Mesothelial cell of epicardium (in vitro differentiated cells): ENCODE data around the gene KIF4B. TPM values are rescaled to one million over a fixed set of nuclear protein-coding genes. Genes with fewer than 3 reads are reported as not detected.
"Not testable (repeated sequence)": the region's sequence is repeated elsewhere in the genome, so short reads cannot be mapped to it uniquely, and the experiment has no call there.

ENCODE experiments used
- DNase-seq, 2 experiments: peaks; one replicate each; pipeline ENCODE4 v3.0.0; 2021; ENCODE audit warnings: low spot score in 2 of 2; ENCODE audit not compliant: unreplicated experiment in 2 of 2
- H3K27ac Mint-ChIP-seq: 2 replicates; pipeline ENCODE4 v1.8.0; 2021; ENCODE audit warnings: mixed read lengths
- H3K27me3 Mint-ChIP-seq: 2 replicates; pipeline ENCODE4 v1.8.0; 2021; ENCODE audit warnings: low read depth, mixed read lengths
- H3K36me3 Mint-ChIP-seq: 2 replicates; pipeline ENCODE4 v1.8.0; 2021; ENCODE audit warnings: mixed read lengths
- H3K4me1 Mint-ChIP-seq: 2 replicates; pipeline ENCODE4 v1.8.0; 2021; ENCODE audit warnings: mixed read lengths
- H3K4me3 Mint-ChIP-seq: 2 replicates; pipeline ENCODE4 v1.8.0; 2021; ENCODE audit warnings: mild to moderate bottlenecking, moderate library complexity, mixed read lengths
- H3K9me3 Mint-ChIP-seq: 2 replicates; pipeline ENCODE4 v1.8.0; 2021; ENCODE audit warnings: mixed read lengths
- CTCF ChIP-seq: fragments of 200-600 bp; sonication (generic); IDR thresholded peaks from one replicate; pipeline ENCODE4 v1.5.0; 2021; ENCODE audit warnings: antibody characterized with exemption; ENCODE audit not compliant: unreplicated experiment
- total RNA-seq: library from RNA; stranded (reverse); gene quantifications from 3 replicates; pipeline ENCODE4 v1.2.1, GENCODE V29; 2021

Gene KIF4B
- total RNA-seq, 1 donor from 2014 or later = not detected

DNA sequence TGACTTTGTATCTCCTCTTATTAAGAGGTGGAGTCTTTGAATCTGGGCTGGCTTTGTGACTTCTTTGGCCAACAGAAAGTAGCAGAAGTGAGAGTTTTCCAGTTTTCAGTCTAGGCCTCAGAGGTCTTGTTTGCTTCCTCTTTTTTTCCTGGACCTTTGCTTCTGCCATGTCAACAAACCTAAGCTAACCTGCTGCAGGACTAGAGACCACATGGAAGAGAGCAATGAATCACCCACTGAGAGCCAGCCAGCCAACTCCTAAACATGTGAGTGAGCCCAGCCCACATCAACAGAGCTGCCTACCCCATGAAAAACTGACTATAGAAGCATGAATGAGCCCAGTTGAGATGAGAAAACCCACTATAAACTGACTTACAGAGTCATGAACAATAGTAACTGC lies 42.8 kb upstream of the KIF4B start:
- DNase-seq = no peak
- Mint-ChIP-seq H3K27me3 (no peaks in the 10 kb centered on the region), H3K9me3 (peaks cover 2% of the 10 kb centered on the region), H3K4me1 (no peaks in the 10 kb centered on the region), H3K36me3 (peaks cover 11% of the 10 kb centered on the region), H3K27ac (no peak overlapping the region), H3K4me3 (no peak overlapping the region)
- no peak for TF ChIP-seq CTCF

- DNase-seq = no peak
- H3K9me3 Mint-ChIP-seq = peaks cover 3% of the 10 kb centered on the region
- H3K4me1 Mint-ChIP-seq = no peaks in the 10 kb centered on the region
- peaks cover 13% of the 10 kb centered on the region for H3K36me3 Mint-ChIP-seq
- no peak overlapping the region for H3K27ac Mint-ChIP-seq
- TF ChIP-seq CTCF = no peak
- no peak overlapping the region for H3K4me3 Mint-ChIP-seq
- H3K27me3 Mint-ChIP-seq = no peaks in the 10 kb centered on the region
Observed at GRCh38 chr5:154971501-154971900, 42.1 kb upstream of the KIF4B start.

GRCh38 chr5:154972476-154973080 lies 41.0 kb upstream of the KIF4B start:
- Mint-ChIP-seq H3K4me3 (no peak overlapping the region), H3K27me3 (no peaks in the 10 kb centered on the region), H3K9me3 (peaks cover 3% of the 10 kb centered on the region), H3K36me3 (peaks cover 11% of the 10 kb centered on the region), H3K27ac (no peak overlapping the region), H3K4me1 (no peaks in the 10 kb centered on the region)
- peak; percentile 59 for TF ChIP-seq CTCF
- DNase-seq = peak in 1 of 2 experiments; percentile 44

GRCh38 chr5:154976082-154976481 lies 37.5 kb upstream of the KIF4B start:
- H3K4me1 Mint-ChIP-seq, H3K9me3 Mint-ChIP-seq, DNase-seq, H3K4me3 Mint-ChIP-seq, H3K27me3 Mint-ChIP-seq, H3K27ac Mint-ChIP-seq, H3K36me3 Mint-ChIP-seq: not testable (repeated sequence)

DNA sequence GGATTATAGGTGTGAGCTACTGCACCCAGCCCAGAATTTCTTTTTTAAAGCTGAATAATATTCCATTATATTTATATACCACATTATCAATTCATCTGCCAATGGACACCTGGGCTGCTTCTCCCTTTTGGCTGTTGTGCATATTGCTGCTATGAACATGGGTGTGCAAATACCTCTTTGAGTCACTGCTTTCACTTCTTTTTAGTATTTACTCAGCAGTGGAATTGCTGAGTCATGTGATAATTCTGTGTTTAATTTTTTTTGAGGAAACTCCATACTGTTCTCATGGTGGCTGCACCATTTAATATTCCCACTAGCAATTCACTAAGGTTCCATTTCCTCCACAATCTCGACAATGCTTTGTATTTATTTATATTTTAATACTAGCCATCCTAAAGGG lies 36.1 kb upstream of the KIF4B start:
- Mint-ChIP-seq H3K9me3 (peaks cover 8% of the 10 kb centered on the region), H3K4me3 (no peak overlapping the region), H3K27ac (no peak overlapping the region), H3K27me3 (no peaks in the 10 kb centered on the region), H3K4me1 (no peaks in the 10 kb centered on the region), H3K36me3 (peaks cover 12% of the 10 kb centered on the region)
- DNase-seq = no peak
- no peak for TF ChIP-seq CTCF

- Mint-ChIP-seq H3K9me3 (peaks cover 12% of the 10 kb centered on the region), H3K36me3 (peaks cover 12% of the 10 kb centered on the region)
- not testable (repeated sequence) for H3K4me3 Mint-ChIP-seq, H3K27me3 Mint-ChIP-seq, H3K4me1 Mint-ChIP-seq, DNase-seq, H3K27ac Mint-ChIP-seq
Observed at GRCh38 chr5:154978294-154978693, 35.3 kb upstream of the KIF4B start.

- Mint-ChIP-seq H3K9me3 (peaks cover 9% of the 10 kb centered on the region), H3K36me3 (peaks cover 3% of the 10 kb centered on the region), H3K4me3 (no peak overlapping the region), H3K4me1 (no peaks in the 10 kb centered on the region), H3K27me3 (peaks cover 5% of the 10 kb centered on the region), H3K27ac (no peak overlapping the region)
- no peak for DNase-seq
- TF ChIP-seq CTCF = no peak
Observed at GRCh38 chr5:154984946-154985516, 28.5 kb upstream of the KIF4B start.
